K562 (cell line): ENCODE data around the gene CSF2. TPM values are rescaled to one million over a fixed set of nuclear protein-coding genes. Genes with fewer than 3 reads are reported as not detected.

Experiments
- ATAC-seq: fragments of 200-7000 bp; cut with Tn5 transposase; 3 replicates; pipeline ENCODE4 v1.9.1; 2020; ENCODE audit warnings: moderate library complexity
- BruUV-seq: library from RNA; stranded (reverse); fragments of 400-500 nt; replicated peaks from 2 replicates; lab custom pipeline; 2021; lab: Mats Ljungman, UMichigan
- CTCF ChIA-PET: fragments of 300-600 bp; formaldehyde crosslinking; extraction: SDS; loops from one replicate; lab custom pipeline; 2021; ENCODE audit warnings: low intra/inter-chr PET ratio; lab: Yijun Ruan, JAX
- POLR2A ChIA-PET: fragments of 300-600, 350-650 bp; sonication (Branson Sonifier 250); formaldehyde crosslinking; extraction: SDS; loops from one replicate; lab custom pipeline; 2021; ENCODE audit warnings: antibody characterized with exemption, inconsistent platforms; lab: Yijun Ruan, JAX
- DNase-seq, 4 experiments: peaks; one replicate each; pipeline versions ENCODE4 v3.0.0 to v3.0.0-alpha.2; 2011 to 2018; ENCODE audit warnings: low spot score in 3 of 4, mixed read lengths in 3 of 4; ENCODE audit errors: extremely low read depth in 1 of 4
- FAIRE-seq: peaks from 2 replicates; lab custom pipeline; 2011; peaks lifted over from hg19 to GRCh38; lab: Jason Lieb, UNC
- H2AFZ ChIP-seq: 2 replicates; pipeline ENCODE4 v1.6.0; 2011; ENCODE audit warnings: low read depth, low read length, control low read depth, inconsistent platforms
- H3K27ac ChIP-seq: fragments of 200-600 bp; 3 replicates; pipeline ENCODE4 v1.8.0; 2011; ENCODE audit warnings: low read depth, mild to moderate bottlenecking, control low read depth, inconsistent platforms, low read length, moderate library complexity, mixed read lengths; ENCODE audit errors: extremely low read depth
- H3K27me3 ChIP-seq, 2 experiments: fragments of 300-600 bp in 1 of 2; 2 replicates in 1 of 2; 3 replicates in 1 of 2; pipeline versions ENCODE4 v1.6.0 to v1.8.0; 2011; ENCODE audit warnings: inconsistent platforms in 2 of 2, low read length in 2 of 2, mild to moderate bottlenecking in 1 of 2, mixed read lengths in 1 of 2, moderate library complexity in 1 of 2; ENCODE audit not compliant: control insufficient read depth in 2 of 2, insufficient read depth in 2 of 2
- H3K36me3 ChIP-seq: fragments of 300-600 bp; 3 replicates; pipeline ENCODE4 v1.8.0; 2011; ENCODE audit warnings: mild to moderate bottlenecking, low read length, inconsistent platforms; ENCODE audit not compliant: control insufficient read depth, insufficient read depth
- H3K4me1 ChIP-seq, 2 experiments: fragments of 200-600 bp in 1 of 2; replicated peaks in 1 of 2; 2 replicates in 1 of 2; 3 replicates in 1 of 2; pipeline versions ENCODE4 v1.5.1 to v1.8.0; 2011; ENCODE audit warnings: inconsistent platforms in 2 of 2, low read length in 2 of 2, mild to moderate bottlenecking in 1 of 2, mixed read lengths in 1 of 2, moderate library complexity in 1 of 2; ENCODE audit not compliant: control insufficient read depth in 2 of 2, insufficient read depth in 2 of 2
- H3K4me2 ChIP-seq: 2 replicates; pipeline ENCODE4 v1.6.1; 2011; ENCODE audit warnings: low read length, control low read depth, inconsistent platforms, mixed read lengths; ENCODE audit not compliant: insufficient read depth
- H3K4me3 ChIP-seq: fragments of 200-600 bp; sonication (generic), shearing (Covaris generic); 2 replicates; pipeline ENCODE4 v1.5.1; 2016; ENCODE audit warnings: control low read depth, inconsistent platforms
- H3K79me2 ChIP-seq: fragments of 200-600 bp; 3 replicates; pipeline ENCODE4 v1.8.0; 2011; ENCODE audit warnings: low read length, inconsistent platforms; ENCODE audit not compliant: control insufficient read depth, insufficient read depth
- H3K9ac ChIP-seq, 2 experiments: 2 replicates each; pipeline versions ENCODE4 v1.6.0 to v1.6.1; 2011; ENCODE audit warnings: low read depth in 2 of 2, low read length in 2 of 2, control low read depth in 1 of 2, inconsistent platforms in 1 of 2, mild to moderate bottlenecking in 1 of 2, mixed read lengths in 1 of 2; ENCODE audit not compliant: insufficient read depth in 1 of 2
- H3K9me1 ChIP-seq: one replicate; pipeline ENCODE4 v1.6.0; 2011; ENCODE audit warnings: inconsistent platforms, mild to moderate bottlenecking, low read length, moderate library complexity; ENCODE audit not compliant: control insufficient read depth, insufficient read depth
- H3K9me3 ChIP-seq: replicated peaks from 2 replicates; pipeline ENCODE4 v1.5.1; 2011; ENCODE audit warnings: low read depth, low read length, inconsistent platforms; ENCODE audit not compliant: control insufficient read depth, insufficient read depth
- H4K20me1 ChIP-seq: replicated peaks from 2 replicates; pipeline ENCODE4 v1.6.1; 2011; ENCODE audit warnings: low read length, inconsistent platforms, mixed read lengths; ENCODE audit not compliant: control insufficient read depth, insufficient read depth
- HIVEP1 ChIP-seq: fragments of 250-450 bp; sonication (Bioruptor Pico); IDR thresholded peaks from 2 replicates; pipeline ENCODE4 v1.4.0; 2020; ENCODE audit warnings: mild to moderate bottlenecking
- ILF3 ChIP-seq: fragments of 450-650 bp; IDR thresholded peaks from 2 replicates; pipeline ENCODE4 v1.6.1; 2018; ENCODE audit warnings: antibody characterized with exemption, mild to moderate bottlenecking, moderate library complexity, borderline replicate concordance
- MXI1 ChIP-seq: IDR thresholded peaks from 2 replicates; pipeline ENCODE4 v1.6.1; 2011; ENCODE audit warnings: low read depth, mild to moderate bottlenecking, improper control_type of control experiment, low read length
- NCOA4 ChIP-seq: fragments of 450-650 bp; IDR thresholded peaks from 2 replicates; pipeline ENCODE4 v1.6.1; 2018; ENCODE audit warnings: mild to moderate bottlenecking; ENCODE audit not compliant: partially characterized antibody
- ZNF232 ChIP-seq: sonication (generic); formaldehyde crosslinking; IDR thresholded peaks from 2 replicates; pipeline ENCODE4 v1.8.0; 2022; ENCODE audit warnings: mild to moderate bottlenecking, missing genetic modification reagents
- ZNF263 ChIP-seq: sonication (generic); formaldehyde crosslinking; IDR thresholded peaks from 2 replicates; pipeline ENCODE4 v1.8.0; 2022; ENCODE audit warnings: mild to moderate bottlenecking, missing genetic modification reagents, borderline replicate concordance
- ZNF282 ChIP-seq: sonication (generic); formaldehyde crosslinking; IDR thresholded peaks from 2 replicates; pipeline ENCODE4 v1.8.1; 2023; ENCODE audit warnings: missing genetic modification reagents
- ZNF324 ChIP-seq: fragments of 250-450 bp; sonication (Bioruptor Pico); IDR thresholded peaks from 2 replicates; pipeline ENCODE4 v1.4.0; 2020; ENCODE audit warnings: mild to moderate bottlenecking
- WGBS: fragments of 100-300 bp; shearing (Covaris generic); methylation state at CpG from one replicate; pipeline ENCODE4 v1.1.6; 2016; ENCODE audit warnings: low coverage, mixed read lengths; ENCODE audit not compliant: insufficient coverage; ENCODE audit errors: missing lambda C conversion rate; 5-methylcytosine and 5-hydroxymethylcytosine counted together
- in situ Hi-C: fragments of 300-500 bp; cut with MboI; formaldehyde crosslinking; loops from 4 replicates; pipeline ENCODE4 v1.15.0; 2018; ENCODE audit warnings: inconsistent platforms, mixed read lengths
- intact Hi-C: fragments of 100-400 bp; cut with micrococcal nuclease; formaldehyde crosslinking; loops from 2 replicates; pipeline ENCODE4 v1.14.2; 2022
- polyA plus RNA-seq, 8 experiments: library from polyadenylated mRNA; depleted of rRNA in 4 of 8; stranded (reverse) in 5 of 8; unstranded in 3 of 8; fragments of >200 nt; fragmentation: Nextera tagmentation in 2 of 8; fragmentation: Illumina TruSeq in 1 of 8; extraction: Ambion mirVana in 2 of 8; extraction: Trizol in 1 of 8; gene quantifications; 2 replicates each; pipeline versions ENCODE4 v1.2.1 to v1.2.3, GENCODE V29; 2011 to 2014; ENCODE audit warnings: inconsistent platforms in 1 of 8, missing spikeins in 1 of 8
- total RNA-seq, 7 experiments: library from RNA; depleted of rRNA in 6 of 7; stranded (reverse); fragments of >200 nt in 6 of 7; fragmentation: Illumina TruSeq in 2 of 7; extraction: Trizol in 2 of 7; gene quantifications; 2 replicates each; pipeline versions ENCODE4 v1.2.1 to v1.2.3, GENCODE V29; 2011 to 2021; ENCODE audit warnings: low replicate concordance in 1 of 7
- TF ChIP-seq, protein P1 (sequence below): sonication (generic); formaldehyde crosslinking; IDR thresholded peaks from 2 replicates; pipeline ENCODE4 v1.9.0; 2022; ENCODE audit warnings: mild to moderate bottlenecking, missing genetic modification reagents
- TF ChIP-seq, protein P2 (sequence below): sonication (generic); formaldehyde crosslinking; IDR thresholded peaks from 2 replicates; pipeline ENCODE4 v1.8.0; 2022; ENCODE audit warnings: mild to moderate bottlenecking, missing genetic modification reagents
- TF ChIP-seq, protein P3 (sequence below): fragments of 450-650 bp; formaldehyde crosslinking; conservative IDR thresholded peaks from 2 replicates; pipeline ENCODE4 v1.4.0; 2022; ENCODE audit warnings: mild to moderate bottlenecking, missing genetic modification characterization

The CSF2 gene
- total and polyA plus RNA-seq, 9 of the 15 experiments (the other 6 are each of a cell fraction or from before 2014, with no cell fraction given): 0.25 to 0.29 TPM; not detected in 7

DNA sequence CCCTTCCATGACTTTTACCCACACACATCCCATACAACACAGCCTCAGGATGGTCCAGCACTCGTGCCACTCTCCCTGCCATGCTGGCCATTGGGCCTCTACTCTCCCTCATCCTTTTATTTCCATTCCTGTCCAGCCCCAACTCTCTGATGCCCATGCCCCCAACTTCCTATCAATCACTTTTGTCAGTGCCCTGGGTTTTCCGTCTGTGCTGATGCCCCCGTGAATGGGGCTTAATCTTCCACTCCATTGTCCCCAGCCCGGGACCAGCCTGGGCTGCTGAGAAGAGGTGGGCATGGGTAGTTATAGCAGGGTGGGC is 49.5 kb upstream of the CSF2 start:
- CTCF ChIA-PET: no interaction called here
- Histone ChIP-seq H3K4me1 (peaks cover 4 to 9% of the 10 kb centered on the region in 2 experiments; a peak in 3 of 5 replicates), H3K79me2 (no peaks in the 10 kb centered on the region), H3K9me1 (no peaks in the 10 kb centered on the region), H3K27me3 (peaks cover 6 to 45% of the 10 kb centered on the region in 2 experiments; a peak in 4 of 5 replicates)
- no peak for TF ChIP-seq NCOA4
- TF ChIP-seq, protein P1, sequence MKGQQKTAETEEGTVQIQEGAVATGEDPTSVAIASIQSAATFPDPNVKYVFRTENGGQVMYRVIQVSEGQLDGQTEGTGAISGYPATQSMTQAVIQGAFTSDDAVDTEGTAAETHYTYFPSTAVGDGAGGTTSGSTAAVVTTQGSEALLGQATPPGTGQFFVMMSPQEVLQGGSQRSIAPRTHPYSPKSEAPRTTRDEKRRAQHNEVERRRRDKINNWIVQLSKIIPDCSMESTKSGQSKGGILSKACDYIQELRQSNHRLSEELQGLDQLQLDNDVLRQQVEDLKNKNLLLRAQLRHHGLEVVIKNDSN (CRISPR knock-in tag): no peak
- TF ChIP-seq HIVEP1 (CRISPR knock-in tag): no peak
- TF ChIP-seq ZNF282 (CRISPR knock-in tag): no peak
- no peak for TF ChIP-seq ILF3
- no peak for TF ChIP-seq ZNF324 (CRISPR knock-in tag)
- TF ChIP-seq, protein P2, sequence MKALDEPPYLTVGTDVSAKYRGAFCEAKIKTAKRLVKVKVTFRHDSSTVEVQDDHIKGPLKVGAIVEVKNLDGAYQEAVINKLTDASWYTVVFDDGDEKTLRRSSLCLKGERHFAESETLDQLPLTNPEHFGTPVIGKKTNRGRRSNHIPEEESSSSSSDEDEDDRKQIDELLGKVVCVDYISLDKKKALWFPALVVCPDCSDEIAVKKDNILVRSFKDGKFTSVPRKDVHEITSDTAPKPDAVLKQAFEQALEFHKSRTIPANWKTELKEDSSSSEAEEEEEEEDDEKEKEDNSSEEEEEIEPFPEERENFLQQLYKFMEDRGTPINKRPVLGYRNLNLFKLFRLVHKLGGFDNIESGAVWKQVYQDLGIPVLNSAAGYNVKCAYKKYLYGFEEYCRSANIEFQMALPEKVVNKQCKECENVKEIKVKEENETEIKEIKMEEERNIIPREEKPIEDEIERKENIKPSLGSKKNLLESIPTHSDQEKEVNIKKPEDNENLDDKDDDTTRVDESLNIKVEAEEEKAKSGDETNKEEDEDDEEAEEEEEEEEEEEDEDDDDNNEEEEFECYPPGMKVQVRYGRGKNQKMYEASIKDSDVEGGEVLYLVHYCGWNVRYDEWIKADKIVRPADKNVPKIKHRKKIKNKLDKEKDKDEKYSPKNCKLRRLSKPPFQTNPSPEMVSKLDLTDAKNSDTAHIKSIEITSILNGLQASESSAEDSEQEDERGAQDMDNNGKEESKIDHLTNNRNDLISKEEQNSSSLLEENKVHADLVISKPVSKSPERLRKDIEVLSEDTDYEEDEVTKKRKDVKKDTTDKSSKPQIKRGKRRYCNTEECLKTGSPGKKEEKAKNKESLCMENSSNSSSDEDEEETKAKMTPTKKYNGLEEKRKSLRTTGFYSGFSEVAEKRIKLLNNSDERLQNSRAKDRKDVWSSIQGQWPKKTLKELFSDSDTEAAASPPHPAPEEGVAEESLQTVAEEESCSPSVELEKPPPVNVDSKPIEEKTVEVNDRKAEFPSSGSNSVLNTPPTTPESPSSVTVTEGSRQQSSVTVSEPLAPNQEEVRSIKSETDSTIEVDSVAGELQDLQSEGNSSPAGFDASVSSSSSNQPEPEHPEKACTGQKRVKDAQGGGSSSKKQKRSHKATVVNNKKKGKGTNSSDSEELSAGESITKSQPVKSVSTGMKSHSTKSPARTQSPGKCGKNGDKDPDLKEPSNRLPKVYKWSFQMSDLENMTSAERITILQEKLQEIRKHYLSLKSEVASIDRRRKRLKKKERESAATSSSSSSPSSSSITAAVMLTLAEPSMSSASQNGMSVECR: no peak
- no peak for TF ChIP-seq MXI1
- TF ChIP-seq ZNF263 (CRISPR knock-in tag): no peak
- TF ChIP-seq, protein P3, sequence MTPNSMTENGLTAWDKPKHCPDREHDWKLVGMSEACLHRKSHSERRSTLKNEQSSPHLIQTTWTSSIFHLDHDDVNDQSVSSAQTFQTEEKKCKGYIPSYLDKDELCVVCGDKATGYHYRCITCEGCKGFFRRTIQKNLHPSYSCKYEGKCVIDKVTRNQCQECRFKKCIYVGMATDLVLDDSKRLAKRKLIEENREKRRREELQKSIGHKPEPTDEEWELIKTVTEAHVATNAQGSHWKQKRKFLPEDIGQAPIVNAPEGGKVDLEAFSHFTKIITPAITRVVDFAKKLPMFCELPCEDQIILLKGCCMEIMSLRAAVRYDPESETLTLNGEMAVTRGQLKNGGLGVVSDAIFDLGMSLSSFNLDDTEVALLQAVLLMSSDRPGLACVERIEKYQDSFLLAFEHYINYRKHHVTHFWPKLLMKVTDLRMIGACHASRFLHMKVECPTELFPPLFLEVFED (CRISPR knock-in tag): no peak
- no peak for TF ChIP-seq ZNF232 (CRISPR knock-in tag)
- TF ChIP-seq, all 486 proteins: peak for 0
- FAIRE-seq (no peak), DNase-seq (no peak), ATAC-seq (no peak)
- Histone ChIP-seq H2AFZ (no peak overlapping the region), H3K36me3 (no peaks in the 10 kb centered on the region), H3K27ac (no peak overlapping the region), H3K4me2 (no peak overlapping the region), H3K9me3 (no peaks in the 10 kb centered on the region), H4K20me1 (0 out of 2 replicates have a peak, but pooled peaks cover 4% of the 10 kb centered on the region), H3K4me3 (no peak overlapping the region), H3K9ac (no peak overlapping the region)
- no TSS peak for BruUV-seq
- 0% methylated on average over 4 of the region's 4 CpGs for WGBS
- intact Hi-C loops (no loop called here), in situ Hi-C loops (loop anchor here (25.0 kb wide), 1 partner anchor 587 kb away; no protein-coding TSS in a partner anchor)
- POLR2A ChIA-PET: no interaction called here
